ENCODE data around the gene ZNF385C.
"Not testable (repeated sequence)": the region's sequence is repeated elsewhere in the genome, so short reads cannot be mapped to it uniquely, and the experiment has no call there.

ZNF385C gene

DNA sequence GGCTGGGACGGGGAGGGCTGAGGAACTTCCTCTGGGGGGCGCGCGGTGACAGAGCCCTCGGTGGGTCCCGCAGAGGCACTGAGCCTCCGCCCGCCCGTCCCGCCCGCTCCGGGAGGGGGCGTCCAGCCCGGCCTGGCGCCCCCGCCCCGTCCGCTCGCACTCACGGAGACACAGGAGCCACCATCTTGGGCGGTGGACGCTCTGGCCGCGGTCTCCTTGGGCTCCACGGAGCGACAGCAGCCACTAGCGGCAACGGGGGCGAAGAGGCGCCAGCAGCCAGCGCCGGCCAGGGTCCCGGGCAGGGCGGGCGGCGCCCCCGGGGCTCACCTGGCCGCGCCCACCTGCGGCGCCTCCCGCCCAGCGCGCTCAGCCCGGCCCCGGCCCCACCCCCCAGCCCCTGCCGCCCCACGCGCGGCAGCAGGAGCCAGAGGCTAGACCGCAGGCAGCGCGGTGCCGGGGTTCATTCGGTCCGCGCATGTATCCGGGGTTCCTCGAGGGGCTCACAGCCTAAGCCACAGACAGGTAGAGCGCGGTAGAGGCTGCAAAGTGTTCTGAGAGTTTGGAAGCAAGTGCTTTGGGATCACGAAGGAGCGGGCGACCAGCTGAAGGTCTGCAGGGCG, 47.8 kb downstream of the ZNF385C start, which contains the start of gene C17orf113:
TSS of gene C17orf113 (minus strand) at position 209 of the 620 bp plus-strand sequence. CDS start 7,225 bp downstream, outside the sequence.
- peak; percentile 18 for DNase-seq (ENCODE audit: low read depth)

- DNase-seq (ENCODE audit: low read depth), result no peak
These were observed 48.4 kb downstream of the ZNF385C start for GRCh38 chr17:42049834-42050392.

DNA sequence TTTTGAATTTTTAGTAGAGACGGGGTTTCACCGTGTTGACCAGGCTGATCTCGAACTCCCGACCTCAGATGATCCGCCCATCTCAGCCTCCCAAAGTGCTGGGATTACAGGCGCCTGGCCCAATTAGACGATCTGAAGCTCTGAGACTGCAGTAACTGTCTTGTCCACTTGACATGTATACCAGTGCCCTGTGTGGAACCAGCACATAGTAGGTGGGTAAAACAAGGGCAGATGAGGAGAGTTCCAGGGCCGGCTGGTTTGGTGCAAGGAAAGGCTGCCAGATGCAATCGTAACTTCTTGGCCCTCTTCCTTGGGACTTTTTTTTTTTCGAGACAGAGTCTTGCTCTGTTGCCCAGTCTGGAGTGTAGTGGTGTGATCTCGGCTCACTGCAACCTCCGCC, 50.9 kb downstream of the ZNF385C start:
- no peak for DNase-seq (ENCODE audit: low read depth)

- DNase-seq (ENCODE audit: low read depth), result no peak
These were observed 52.6 kb downstream of the ZNF385C start for GRCh38 chr17:42045719-42046118.

GRCh38 chr17:42042598-42043319, 55.5 kb downstream of the ZNF385C start:
- DNase-seq (ENCODE audit: low read depth), result no peak

DNA sequence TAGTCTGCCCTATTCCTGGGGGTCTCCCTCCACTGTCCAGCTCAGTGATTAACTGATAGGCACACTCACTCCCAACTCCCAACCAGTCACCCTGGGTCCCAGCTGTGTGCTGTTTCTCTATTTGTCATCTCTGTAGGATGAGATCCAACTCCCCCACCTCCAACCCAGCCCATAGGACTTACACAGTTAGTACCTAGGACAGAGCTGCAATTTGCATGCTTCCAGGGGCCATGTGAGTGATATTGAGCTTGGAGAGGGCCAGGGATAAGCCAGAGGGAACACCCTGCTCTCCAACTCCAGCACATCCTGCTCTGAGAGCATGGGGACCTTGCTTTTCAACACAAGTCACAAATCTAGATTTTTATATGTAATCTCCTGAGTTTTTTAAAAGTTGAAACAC, 56.7 kb downstream of the ZNF385C start:
- no peak for DNase-seq (ENCODE audit: low read depth)

GRCh38 chr17:42040818-42041217, 57.5 kb downstream of the ZNF385C start:
- no peak for DNase-seq (ENCODE audit: low read depth)

DNA sequence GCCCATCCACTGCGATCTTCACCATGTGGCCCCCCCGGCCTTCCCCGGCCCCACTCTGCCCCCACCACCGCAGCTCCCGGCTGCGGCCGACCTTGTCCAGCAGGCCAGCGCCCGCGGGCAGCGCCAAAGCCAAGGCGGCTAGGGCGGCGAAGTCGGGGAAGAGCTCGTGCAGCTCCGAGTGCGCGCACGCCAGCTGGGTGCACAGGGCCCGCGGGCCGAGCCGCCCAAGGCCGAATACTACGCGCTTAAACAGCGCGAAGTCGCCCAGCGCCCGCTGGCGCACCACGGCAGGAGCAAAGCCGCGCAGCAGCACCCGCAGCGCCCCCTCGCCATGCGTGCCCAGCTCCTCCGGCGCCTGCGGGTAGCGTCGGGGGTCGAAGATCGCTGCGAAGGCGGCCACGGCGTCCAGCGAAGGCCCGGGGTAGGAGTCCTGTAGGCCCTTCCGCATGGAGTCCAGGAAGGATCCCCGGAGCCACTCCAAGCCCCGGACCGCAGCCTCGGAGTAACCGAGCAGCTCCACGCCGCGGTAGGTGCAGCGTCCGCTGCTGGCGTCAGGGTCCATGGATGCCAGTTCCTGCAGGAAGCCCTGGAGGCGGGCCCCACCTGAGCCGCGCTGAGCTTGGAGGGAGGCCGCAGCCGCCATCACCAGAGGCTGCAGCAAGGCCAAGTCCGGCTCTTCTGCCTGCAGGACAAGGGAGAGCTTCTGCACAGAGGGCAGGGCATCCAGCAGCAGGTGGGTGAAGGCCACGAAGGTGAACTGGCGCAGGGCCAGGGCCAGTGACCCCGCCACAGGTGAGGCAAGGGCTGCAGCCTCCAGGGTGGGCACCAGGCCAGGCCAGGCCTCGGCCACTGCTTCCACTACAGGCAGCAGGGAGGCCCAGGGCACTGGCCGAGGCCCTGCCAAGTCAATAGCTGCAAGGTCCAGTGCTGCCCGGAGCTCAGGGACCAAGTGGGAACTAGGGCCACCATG, 58.2 kb downstream of the ZNF385C start:
- no peak for DNase-seq (ENCODE audit: low read depth)

DNA sequence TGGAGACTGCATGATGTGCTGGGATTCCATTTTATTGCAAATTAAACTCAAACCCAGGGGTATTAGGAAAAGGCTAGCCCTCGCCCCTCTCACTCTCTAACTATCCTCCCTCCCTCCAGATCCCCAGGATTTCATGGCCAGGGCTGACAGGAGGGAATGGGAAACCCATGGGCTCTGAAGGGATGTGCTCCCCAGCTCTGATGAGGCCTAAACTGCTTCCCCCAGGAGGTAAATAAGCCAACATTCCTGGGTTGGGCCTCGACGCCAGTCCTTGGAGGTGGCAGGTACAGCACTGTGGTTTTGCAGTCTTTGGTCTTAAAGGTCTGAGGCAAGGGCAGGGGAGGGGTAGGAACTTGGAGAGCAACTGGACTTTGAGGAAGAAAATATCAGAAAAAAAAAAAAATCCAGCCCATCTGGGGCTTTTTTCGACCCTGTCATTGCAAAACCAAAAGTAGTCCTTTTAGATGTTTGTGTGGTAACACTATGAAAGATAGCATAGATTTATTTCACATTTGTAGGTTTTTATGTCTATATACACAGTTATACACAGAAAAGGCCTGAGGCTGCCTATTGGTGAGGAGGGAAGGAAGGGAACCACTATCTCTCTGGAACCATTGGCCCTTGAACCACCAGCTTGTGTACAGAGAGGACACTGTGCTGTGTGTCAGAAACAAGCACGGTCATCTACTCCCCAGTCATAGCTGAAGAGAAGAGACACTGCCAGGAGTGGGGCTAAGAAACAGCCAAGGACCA, 59.9 kb downstream of the ZNF385C start:
- DNase-seq (ENCODE audit: low read depth), result no peak

DNA sequence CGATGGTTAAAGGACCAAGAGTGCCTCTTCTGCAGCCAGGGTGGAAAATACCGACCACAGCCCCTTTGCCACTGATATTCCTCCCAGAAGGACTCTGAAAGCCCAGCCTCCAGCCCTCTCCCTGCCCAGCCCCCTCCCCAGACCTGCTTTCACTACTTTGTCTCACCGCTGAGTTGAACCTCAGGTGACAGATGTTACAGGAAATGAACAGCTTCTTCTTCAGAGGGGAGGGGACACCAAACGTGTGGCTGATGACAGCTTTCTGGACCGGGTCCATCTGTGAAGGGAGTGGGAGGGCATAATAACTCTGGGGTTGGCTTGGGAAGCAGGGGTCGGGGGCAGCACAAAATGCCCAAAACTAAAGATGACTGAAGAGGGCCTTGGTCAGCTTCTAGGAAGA, 64.2 kb downstream of the ZNF385C start:
- no peak for DNase-seq (ENCODE audit: low read depth)

DNA sequence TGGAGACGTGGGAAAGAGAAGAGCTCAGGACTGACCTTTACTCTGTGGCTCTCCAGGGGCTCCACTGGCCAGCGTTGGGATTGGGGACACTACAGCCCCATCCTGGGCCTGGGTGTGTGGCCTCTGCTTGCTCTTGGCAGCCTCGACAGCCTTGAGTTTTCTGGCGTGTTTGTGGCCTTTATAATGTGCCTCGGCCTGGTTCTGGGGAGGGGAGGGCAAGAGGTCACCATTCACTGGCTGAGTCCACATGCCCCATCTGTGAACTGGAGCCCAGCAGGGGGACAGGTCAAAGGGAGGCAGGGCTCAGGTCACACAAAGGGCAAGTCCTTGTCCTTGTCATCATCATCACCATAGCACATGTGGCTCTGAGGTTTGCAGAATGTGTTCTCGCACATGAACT, 66.7 kb downstream of the ZNF385C start:
- no peak for DNase-seq (ENCODE audit: low read depth)

DNA sequence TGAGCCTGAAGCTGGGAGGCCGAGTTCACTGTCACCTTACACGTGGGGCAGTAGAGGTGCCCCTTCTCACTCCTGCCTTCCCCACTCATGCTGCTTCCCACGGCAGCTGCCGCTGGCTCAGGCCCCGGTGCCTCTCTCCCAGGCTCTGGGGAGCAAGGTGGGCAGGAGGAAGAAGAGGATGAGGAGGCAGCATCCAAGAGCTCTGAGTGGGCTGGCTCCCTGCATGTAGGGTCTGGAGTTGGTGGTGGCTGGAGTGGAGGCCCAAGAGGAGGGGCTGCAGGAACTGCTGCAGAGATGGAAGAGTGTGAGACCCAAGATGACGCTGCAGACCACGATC, 69.5 kb downstream of the ZNF385C start:
- no peak for DNase-seq (ENCODE audit: low read depth)

- no peak for DNase-seq (ENCODE audit: low read depth)
These were observed 70.1 kb downstream of the ZNF385C start for GRCh38 chr17:42027961-42028790.

- DNase-seq (ENCODE audit: low read depth), result no peak
These were observed 70.7 kb downstream of the ZNF385C start for GRCh38 chr17:42027590-42027889.

- DNase-seq (ENCODE audit: low read depth), result no peak
These were observed 71.2 kb downstream of the ZNF385C start for GRCh38 chr17:42026857-42027589.

GRCh38 chr17:42025936-42026335, 72.3 kb downstream of the ZNF385C start:
- no peak for DNase-seq (ENCODE audit: low read depth)

DNA sequence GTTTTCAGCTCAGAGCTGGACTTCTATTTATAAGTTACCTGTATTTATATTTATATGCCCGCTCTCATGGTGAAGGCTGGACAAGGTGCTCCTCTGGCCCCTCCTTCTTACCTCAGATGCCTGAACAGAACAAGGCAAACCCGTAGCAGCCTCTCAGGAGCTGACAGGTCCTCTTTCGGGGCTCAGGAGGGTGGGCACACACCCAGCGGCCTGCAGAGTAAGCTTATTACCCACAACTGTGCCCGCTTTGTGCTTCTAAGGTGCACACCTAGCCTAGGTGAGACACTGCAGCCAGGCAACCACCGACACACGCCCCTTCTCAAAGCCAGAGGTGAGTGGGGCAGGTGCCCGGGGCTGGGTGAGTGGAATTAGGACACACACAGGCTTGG, 73.1 kb downstream of the ZNF385C start:
- no peak for DNase-seq (ENCODE audit: low read depth)

DNA sequence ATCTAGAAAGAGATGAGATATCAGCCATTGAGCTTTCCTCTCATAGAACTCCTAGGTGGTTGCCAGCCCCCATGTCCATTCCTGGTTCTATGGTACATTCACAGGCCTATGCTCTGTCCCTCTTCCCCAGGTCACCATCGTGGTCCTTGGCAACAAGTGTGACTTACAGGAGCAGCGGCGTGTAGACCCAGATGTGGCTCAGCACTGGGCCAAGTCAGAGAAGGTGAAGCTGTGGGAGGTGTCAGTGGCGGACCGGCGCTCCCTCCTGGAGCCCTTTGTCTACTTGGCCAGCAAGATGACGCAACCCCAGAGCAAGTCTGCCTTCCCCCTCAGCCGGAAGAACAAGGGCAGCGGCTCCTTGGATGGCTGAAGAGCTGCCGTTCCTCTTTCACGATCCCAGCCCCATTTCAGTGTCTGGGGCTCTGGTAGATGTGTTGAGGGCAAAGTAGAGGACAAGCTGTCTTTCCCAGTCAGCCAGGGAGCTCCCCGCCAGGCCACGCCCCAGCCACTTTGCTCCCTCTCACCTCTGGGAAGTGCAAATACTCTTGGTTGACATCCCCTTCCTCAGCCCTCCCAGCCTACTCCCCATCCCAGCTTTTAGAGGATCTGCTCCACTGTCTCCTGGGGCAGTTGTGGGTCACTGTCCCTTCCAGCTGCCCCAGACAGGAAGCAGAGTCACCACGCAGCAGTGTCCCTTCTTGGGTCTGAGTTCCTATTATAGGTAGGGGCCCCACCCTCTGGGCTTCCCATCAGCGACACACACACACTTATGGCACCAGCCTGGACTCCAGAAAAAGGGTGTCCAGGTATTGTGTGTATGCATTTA, 74.5 kb downstream of the ZNF385C start:
- no peak for DNase-seq (ENCODE audit: low read depth)

DNA sequence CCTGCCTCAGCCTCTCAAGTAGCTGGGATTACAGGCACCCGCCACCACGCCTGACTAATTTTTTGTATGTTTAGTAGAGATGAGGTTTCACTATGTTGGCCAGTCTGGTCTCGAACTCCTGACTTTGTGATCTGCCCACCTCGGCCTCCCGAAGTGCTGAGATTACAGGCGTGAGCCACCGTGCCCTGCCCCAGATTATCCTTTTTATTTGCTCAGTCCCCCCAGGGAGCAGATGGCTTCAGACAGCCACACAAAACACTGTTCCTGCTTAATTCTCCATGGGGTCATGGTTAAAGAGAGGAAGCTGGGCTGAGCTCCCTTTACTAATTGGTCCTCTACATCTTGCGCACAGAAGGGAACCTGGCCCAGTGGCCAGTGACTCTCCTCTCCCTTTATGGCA, 77.4 kb downstream of the ZNF385C start:
- DNase-seq (ENCODE audit: low read depth), result not testable (repeated sequence)

Measured in activated T-cell treated with anti-CD3 and anti-CD28 coated beads for 24 hours (primary cell).